ENCODE data around the gene RNF207. TPM values are rescaled to one million over a fixed set of nuclear protein-coding genes. Genes with fewer than 3 reads are reported as not detected.
A peak's percentile ranks its signal among the peaks of the same experiment; 100 is the strongest.

Gene RNF207
- total RNA-seq, 1 experiment from 2014 or later, result 115 TPM

- Histone ChIP-seq H3K36me3 (ENCODE audit: control insufficient read depth, insufficient read depth, low read length) (0 out of 2 replicates have a peak, but pooled peaks cover 2% of the 10 kb centered on the region), H3K4me3 (ENCODE audit: low read depth in 2 of 2, low read length in 2 of 2) (no peak overlapping the region), H3K4me1 (ENCODE audit: control insufficient read depth, insufficient read depth, low read length) (peaks cover 53% of the 10 kb centered on the region), H3K27ac (ENCODE audit: low read length) (peak overlapping the region; percentile 79), H3K27me3 (ENCODE audit: control insufficient read depth, insufficient read depth, low read length) (no peaks in the 10 kb centered on the region), H3K9me3 (ENCODE audit: control insufficient read depth, insufficient read depth, low read depth, low read length) (no peaks in the 10 kb centered on the region)
- intact Hi-C loops (cut with micrococcal nuclease; ENCODE audit: unreplicated experiment), result loop anchor here (5.0 kb wide), 2 partner anchors 77 to 132 kb away; no protein-coding TSS in a partner anchor
- ATAC-seq (no peak), DNase-seq (ENCODE audit: low read depth, low spot score) (no peak)
- CTCF ChIA-PET, result interaction anchor here (0.6 kb wide), 1 partner anchor 9 kb away, joined by 13 read pairs; no protein-coding TSS in a partner anchor
- no peak for TF ChIP-seq TCF7L2 (IDR thresholded peaks at IDR 0.05; ENCODE audit: low read depth, low read length)
- TF ChIP-seq POLR2AphosphoS5 (IDR thresholded peaks at IDR 0.05; ENCODE audit: low read depth, low read length), result peak; percentile 62
- in situ Hi-C loops (cut with HindIII; ENCODE audit: low pct_unique_long_range_greater_than_20kb, low sequenced_read_pairs), result no loop called here
- no TSS peak for BruUV-seq (replicated peaks)
- POLR2A ChIA-PET, result no interaction called here
These were observed 21.7 kb upstream of the RNF207 start for GRCh38 chr1:6184083-6184783.

GRCh38 chr1:6185151-6185550, 20.8 kb upstream of the RNF207 start:
- BruUV-seq (replicated peaks), result no TSS peak
- POLR2A ChIA-PET, result no interaction called here
- peak overlapping the region; percentile 79; the same call in 1 of the 2 replicates for H3K27ac ChIP-seq (ENCODE audit: low read length)
- no peak for DNase-seq (ENCODE audit: low read depth, low spot score)
- no peak overlapping the region for H3K4me3 ChIP-seq (ENCODE audit: low read depth in 2 of 2, low read length in 2 of 2)
- H3K36me3 ChIP-seq (ENCODE audit: control insufficient read depth, insufficient read depth, low read length), result 0 out of 2 replicates have a peak, but pooled peaks cover 6% of the 10 kb centered on the region
- TF ChIP-seq TCF7L2 (IDR thresholded peaks at IDR 0.05; ENCODE audit: low read depth, low read length) (no peak), POLR2AphosphoS5 (IDR thresholded peaks at IDR 0.05; ENCODE audit: low read depth, low read length) (no peak), CTCF (IDR thresholded peaks at IDR 0.05) (no peak), REST (IDR thresholded peaks at IDR 0.05; ENCODE audit: insufficient read depth in 1 of 2, low read depth in 2 of 2, low read length in 1 of 2) (no peak), SIN3A (IDR thresholded peaks at IDR 0.05; ENCODE audit: borderline replicate concordance, insufficient read depth, low read depth, low read length) (no peak)
- intact Hi-C loops (cut with micrococcal nuclease; ENCODE audit: unreplicated experiment), result no loop called here
- H3K4me1 ChIP-seq (ENCODE audit: control insufficient read depth, insufficient read depth, low read length), result peaks cover 53% of the 10 kb centered on the region
- ATAC-seq, result no peak
- no peaks in the 10 kb centered on the region for H3K9me3 ChIP-seq (ENCODE audit: control insufficient read depth, insufficient read depth, low read depth, low read length)
- in situ Hi-C loops (cut with HindIII; ENCODE audit: low pct_unique_long_range_greater_than_20kb, low sequenced_read_pairs), result no loop called here
- CTCF ChIA-PET, result interaction anchor here (1.0 to 1.4 kb wide), 3 partner anchors 10 to 27 kb away, joined by 4 to 12 read pairs (median 10); no protein-coding TSS in a partner anchor
- H3K27me3 ChIP-seq (ENCODE audit: control insufficient read depth, insufficient read depth, low read length), result no peaks in the 10 kb centered on the region

All from Panc1 (cell line).